Kidney (tissue), 14 donors: ENCODE results near the gene GPHA2. TPM values are rescaled to one million over a fixed set of nuclear protein-coding genes. Genes with fewer than 3 reads are reported as not detected.

Experiments
- DNase-seq, 5 donors: peaks; one replicate each; pipeline ENCODE4 v3.0.0-alpha.2; 2013 to 2020
- FAIRE-seq: peaks from 2 replicates; lab custom pipeline; 2012; peaks lifted over from hg19 to GRCh38; lab: Jason Lieb, UNC
- H3K27ac ChIP-seq, 2 donors: one replicate each; pipeline ENCODE4 v1.7.0; 2013; ENCODE audit warnings: low read depth in 2 of 2, low read length in 2 of 2, inconsistent platforms in 1 of 2
- H3K27me3 ChIP-seq: one replicate; pipeline ENCODE4 v1.7.1; 2013; ENCODE audit warnings: low read length, inconsistent platforms; ENCODE audit not compliant: control insufficient read depth, insufficient read depth
- H3K36me3 ChIP-seq, 3 donors: one replicate each; pipeline versions ENCODE4 v1.7.0 to v1.7.1; 2013; ENCODE audit warnings: low read length in 3 of 3, control low read depth in 1 of 3, inconsistent platforms in 1 of 3; ENCODE audit not compliant: insufficient read depth in 3 of 3, control insufficient read depth in 2 of 3
- H3K4me1 ChIP-seq, 3 donors: one replicate each; pipeline versions ENCODE4 v1.7.0 to v1.7.1; 2013; ENCODE audit warnings: low read length in 3 of 3, inconsistent platforms in 1 of 3, low read depth in 1 of 3; ENCODE audit not compliant: control insufficient read depth in 2 of 3, insufficient read depth in 2 of 3
- H3K4me3 ChIP-seq, 3 donors: one replicate each; pipeline versions ENCODE4 v1.7.0 to v1.8.1; 2013; ENCODE audit warnings: low read length in 3 of 3, control low read depth in 1 of 3, inconsistent platforms in 1 of 3
- H3K9ac ChIP-seq, 3 donors: one replicate each; pipeline versions ENCODE4 v1.7.0 to v1.7.1; 2013; ENCODE audit warnings: low read length in 3 of 3, control low read depth in 1 of 3, inconsistent platforms in 1 of 3
- H3K9me3 ChIP-seq, 3 donors: one replicate each; pipeline versions ENCODE4 v1.7.0 to v1.7.1; 2013; ENCODE audit warnings: low read length in 3 of 3, control low read depth in 1 of 3, inconsistent platforms in 1 of 3; ENCODE audit not compliant: control insufficient read depth in 2 of 3, insufficient read depth in 1 of 3
- CTCF ChIP-seq: IDR thresholded peaks from 3 replicates; pipeline ENCODE4 v1.5.1; 2012; ENCODE audit warnings: mild to moderate bottlenecking, moderate library complexity, borderline replicate concordance; ENCODE audit not compliant: insufficient read depth; ENCODE audit errors: extremely low read depth
- intact Hi-C: fragments of 100-400 bp; cut with DNase I; formaldehyde crosslinking; loops from one replicate; pipeline ENCODE4 v1.11.1; 2022
- polyA plus RNA-seq: library from polyadenylated mRNA; stranded (reverse); fragments of 350-450 nt; fragmentation: Illumina TruSeq; extraction: RNeasy Lipid Tissue Mini Kit (QIAGEN cat#74804); gene quantifications from one replicate; pipeline ENCODE4 v1.2.3, GENCODE V29; 2014; ENCODE audit warnings: low read depth, low replicate concordance; ENCODE audit not compliant: insufficient read depth
- total RNA-seq: library from RNA; stranded (reverse); fragmentation: NEBNext Ultra II Directional; extraction: Animal tissue kit (Norgen Biotek cat#: 25700); gene quantifications from one replicate; pipeline ENCODE4 v1.2.1, GENCODE V29; 2021
- donor health status: control.
- donor health status: control.
- donor health status: control.
- donor health status: control.
- donor health status: control.
- donor health status: DM: yes; HTN: yes; CAD: no.
- donor health status: Normal renal cell carcinoma (clear cell type).

GPHA2 gene
- total and polyA plus RNA-seq, 2 donors from 2014 or later: 0.99 TPM; not detected in 1

- DNase-seq (peak in 1 of 5 donors; percentile 37), FAIRE-seq (no peak)
- H3K9me3 ChIP-seq: no peaks in the 10 kb centered on the region
- peak overlapping the region; percentile 57 to 69 for H3K27ac ChIP-seq
- intact Hi-C loops: loop anchor here (5.0 kb wide), 1 partner anchor 41 kb away; no protein-coding TSS in a partner anchor
- no peak for TF ChIP-seq CTCF
- H3K27me3 ChIP-seq: no peaks in the 10 kb centered on the region
- H3K4me1 ChIP-seq: peaks cover 0 to 24% (median 3%) of the 10 kb centered on the region in 3 donors
- peak overlapping the region in 2 of 3 donors; percentile 48 to 58 for H3K9ac ChIP-seq
- peak overlapping the region in 2 of 3 donors; percentile 68 to 69 for H3K4me3 ChIP-seq
- H3K36me3 ChIP-seq: peaks cover 0 to 9% (median 2%) of the 10 kb centered on the region in 3 donors
These were observed 42.3 kb downstream of the GPHA2 start for GRCh38 chr11:64893194-64894069.

GRCh38 chr11:64892838-64893193, 42.9 kb downstream of the GPHA2 start:
- intact Hi-C loops: loop anchor here (5.0 kb wide), 1 partner anchor 41 kb away; no protein-coding TSS in a partner anchor
- no peak for DNase-seq

GRCh38 chr11:64892411-64892831, 43.3 kb downstream of the GPHA2 start:
- Histone ChIP-seq H3K4me3 (peak overlapping the region in 2 of 3 donors; percentile 68 to 69), H3K4me1 (peaks cover 0 to 28% (median 3%) of the 10 kb centered on the region in 3 donors), H3K9me3 (no peaks in the 10 kb centered on the region), H3K27me3 (no peaks in the 10 kb centered on the region), H3K27ac (peak overlapping the region; percentile 57 to 69), H3K9ac (peak overlapping the region in 1 of 3 donors; percentile 58), H3K36me3 (no peaks in the 10 kb centered on the region)
- intact Hi-C loops: loop anchor here (5.0 kb wide), 1 partner anchor 40 kb away; no protein-coding TSS in a partner anchor
- FAIRE-seq (no peak), DNase-seq (peak in 1 of 5 donors; percentile 73)
- no peak for TF ChIP-seq CTCF

More at GRCh38 chr11:64892838-64893193, 42.9 kb downstream of the GPHA2 start:
- Histone ChIP-seq H3K27ac (peak overlapping the region; percentile 57 to 69), H3K9me3 (no peaks in the 10 kb centered on the region), H3K27me3 (no peaks in the 10 kb centered on the region), H3K36me3 (peaks cover 0 to 3% (median 0%) of the 10 kb centered on the region in 3 donors), H3K9ac (peak overlapping the region in 2 of 3 donors; percentile 48 to 58), H3K4me3 (peak overlapping the region in 2 of 3 donors; percentile 68 to 69), H3K4me1 (peaks cover 0 to 28% (median 3%) of the 10 kb centered on the region in 3 donors)
- FAIRE-seq: no peak
- TF ChIP-seq CTCF: no peak
